HG02943 (cell line): ENCODE data around the gene PTMA.
"Not testable (repeated sequence)": the region's sequence is repeated elsewhere in the genome, so short reads cannot be mapped to it uniquely, and the experiment has no call there.

ENCODE experiments used
- ATAC-seq: cut with Tn5 transposase; IDR thresholded peaks from one replicate; pipeline ENCODE4 v1.9.1; 2021; ENCODE audit warnings: mild to moderate bottlenecking, low read depth, moderate library complexity; ENCODE audit not compliant: unreplicated experiment

The PTMA gene

DNA sequence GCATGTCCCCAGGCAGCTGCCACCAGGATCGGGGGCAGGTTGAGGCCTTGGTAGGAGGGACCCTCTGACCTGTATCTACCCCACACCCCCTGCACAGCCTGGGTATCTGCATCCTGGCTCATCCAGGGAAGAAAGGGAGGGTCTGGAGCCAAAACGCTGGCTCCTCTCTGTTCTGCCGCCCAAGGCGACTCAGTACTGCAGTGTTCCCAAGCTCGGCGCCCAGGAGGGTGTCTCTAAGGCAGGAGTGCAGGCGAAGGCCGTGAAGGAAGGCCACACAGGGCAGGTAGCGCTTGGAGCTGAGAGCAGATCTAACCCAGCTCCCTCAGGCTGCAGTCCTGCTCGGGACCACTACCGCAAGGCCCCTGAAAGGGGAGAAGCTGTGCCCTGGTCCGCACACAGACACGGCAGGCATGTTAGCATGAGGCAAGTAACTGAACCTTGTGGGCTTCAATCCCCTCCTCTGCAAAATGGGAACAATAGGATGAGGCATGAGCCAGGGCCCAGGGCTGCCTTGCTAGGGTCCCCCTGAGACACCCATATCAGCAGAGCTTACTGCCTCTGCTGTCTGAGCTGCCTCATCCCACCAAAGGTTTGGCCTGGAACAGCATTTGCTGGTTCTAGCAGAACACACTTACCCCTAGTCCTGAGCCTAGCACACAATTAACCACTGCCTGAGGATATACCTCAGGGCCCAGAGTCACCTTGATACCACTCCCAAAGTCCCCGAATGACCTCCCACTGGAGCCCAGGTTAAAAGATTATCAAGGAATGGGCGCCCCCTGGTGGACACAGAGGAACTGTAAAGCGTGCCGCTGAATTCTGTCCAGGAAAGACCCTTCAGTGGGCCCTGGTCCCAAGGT, 6.5 kb downstream of the PTMA start:
- ATAC-seq: no peak

DNA sequence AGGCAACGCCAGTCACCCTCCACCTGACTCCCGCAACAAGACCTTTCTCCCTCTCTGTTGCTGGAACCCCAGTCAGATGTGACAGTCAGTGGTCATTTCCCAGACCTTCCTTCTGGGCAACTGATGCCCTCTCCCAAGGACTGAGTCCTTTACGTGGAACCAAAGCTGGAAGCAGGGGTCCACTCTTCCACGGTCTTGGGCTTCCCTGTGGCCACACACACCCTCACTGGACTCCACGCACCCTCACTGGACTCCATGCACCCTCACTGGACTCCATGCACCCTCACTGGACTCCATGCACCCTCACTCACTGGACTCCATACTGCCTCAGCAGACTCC, 7.1 kb downstream of the PTMA start:
- ATAC-seq: no peak

DNA sequence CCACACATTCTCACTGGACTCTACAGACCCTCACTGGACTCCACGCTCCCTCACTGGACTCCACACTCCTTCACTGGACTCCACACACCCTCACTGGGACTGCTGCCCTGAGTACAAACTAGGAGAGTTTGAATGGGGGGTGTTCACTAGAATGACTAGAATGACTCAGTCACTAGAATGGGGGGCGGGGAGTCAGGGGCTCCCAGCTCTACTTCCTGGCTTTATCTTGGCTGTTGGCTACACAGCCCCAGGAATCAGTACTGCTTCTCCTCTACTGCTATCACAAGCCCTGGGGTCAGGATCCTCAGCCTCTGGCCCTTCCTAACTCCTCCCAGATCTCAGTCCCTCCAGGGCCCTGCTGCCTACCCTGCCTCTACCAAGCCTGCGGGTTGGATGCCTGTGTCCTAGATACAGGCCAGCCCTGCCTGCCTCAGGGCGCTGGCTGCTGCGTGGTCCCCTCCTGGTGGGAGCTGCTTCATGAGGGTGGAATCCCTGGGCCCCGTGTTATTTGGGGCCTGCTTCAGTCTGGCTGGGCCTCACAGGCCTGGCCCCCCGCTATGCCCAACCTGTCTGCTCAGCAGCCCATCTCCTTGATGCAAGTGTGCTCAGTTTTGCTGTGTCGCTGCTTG, 7.8 kb downstream of the PTMA start:
- ATAC-seq: no peak

DNA sequence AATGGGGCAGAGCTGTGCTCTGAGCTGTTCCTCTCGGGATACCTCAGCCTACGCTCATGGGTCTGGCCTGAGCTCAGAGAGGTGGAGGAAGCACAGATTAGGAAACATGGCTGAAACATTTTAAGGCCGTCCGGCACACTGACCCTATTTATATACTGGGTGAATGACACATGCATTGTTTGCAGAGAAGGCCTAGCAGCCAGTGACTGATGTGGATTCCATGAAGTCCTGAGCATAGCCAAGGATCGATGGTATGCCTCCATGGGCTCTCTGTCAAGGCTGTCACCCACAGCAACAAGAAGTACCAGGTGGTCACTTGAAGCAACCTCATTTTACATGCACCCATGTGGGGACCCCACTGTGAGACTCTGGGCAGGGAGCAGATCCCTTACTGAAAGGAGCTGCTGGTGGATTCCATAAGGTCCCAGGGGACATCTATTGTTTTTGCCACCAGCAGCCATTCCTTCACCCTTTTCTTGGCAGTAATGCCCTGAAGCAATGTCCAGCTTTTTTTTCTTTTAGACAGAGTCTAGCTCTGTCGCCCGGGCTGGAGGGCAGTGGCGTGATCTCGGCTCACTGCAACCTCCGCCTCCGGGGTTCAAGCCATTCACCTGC, 8.4 kb downstream of the PTMA start:
- no peak for ATAC-seq

DNA sequence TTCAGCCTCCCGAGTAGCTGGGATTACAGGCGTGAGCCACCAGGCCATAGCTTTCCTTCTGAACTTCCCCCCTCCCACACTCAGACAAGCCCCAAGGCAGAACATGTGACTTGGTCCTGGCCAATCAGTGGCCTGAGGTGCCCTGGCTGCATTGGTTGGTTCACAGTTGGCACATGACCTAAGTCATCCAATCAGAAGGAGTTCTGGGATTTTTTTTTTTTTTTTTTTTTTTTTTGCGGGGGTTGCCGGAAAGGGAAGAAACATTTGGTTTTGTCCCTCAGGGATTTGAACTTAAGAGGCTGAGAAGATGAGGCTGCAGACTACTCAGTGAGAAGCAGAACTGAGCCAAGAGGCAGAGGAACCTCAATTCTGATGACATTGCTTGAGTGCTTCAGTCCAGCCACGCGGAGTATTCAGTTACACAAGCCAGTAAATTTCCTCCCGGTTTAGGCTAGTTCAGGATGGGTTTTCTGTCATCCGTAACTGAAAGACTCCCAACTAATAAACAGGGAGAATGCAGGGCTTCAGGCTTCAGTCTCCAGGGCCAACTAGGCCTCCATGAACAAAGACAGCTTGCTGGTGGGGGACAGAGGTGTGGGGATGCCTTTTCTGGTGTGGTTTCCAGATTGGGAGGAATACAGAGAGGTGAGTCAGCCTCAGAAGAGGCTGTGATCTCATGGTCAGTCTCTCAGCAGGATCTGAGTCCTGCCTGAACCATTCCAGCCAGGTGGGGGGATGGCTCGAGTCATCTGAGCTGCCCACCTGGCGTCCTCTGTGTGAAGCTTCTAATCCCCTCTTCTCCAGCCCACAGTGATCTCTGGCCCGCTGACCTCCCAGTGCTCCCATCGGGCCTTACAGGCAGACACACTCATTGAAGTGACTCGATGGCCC, 9.2 kb downstream of the PTMA start:
- ATAC-seq: no peak

DNA sequence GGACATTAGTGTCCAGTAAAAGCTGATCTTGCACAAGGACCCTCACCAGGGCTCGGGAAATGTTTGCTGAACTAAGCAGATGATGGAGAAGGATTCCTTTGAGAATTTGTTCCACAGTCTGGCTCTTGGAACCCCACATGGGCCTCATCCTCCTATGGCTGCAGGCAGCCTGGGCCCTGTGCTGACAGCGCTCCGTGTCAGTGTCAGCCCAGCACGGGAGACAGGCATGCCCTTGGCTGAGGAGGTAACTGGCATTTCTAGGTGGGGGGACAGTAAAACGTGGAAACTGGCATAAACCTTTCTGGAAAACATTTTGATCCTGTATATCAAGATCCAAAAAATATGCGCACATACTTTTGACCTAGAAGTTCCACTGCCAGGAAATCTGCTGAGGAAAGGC, 10.5 kb downstream of the PTMA start:
- no peak for ATAC-seq

DNA sequence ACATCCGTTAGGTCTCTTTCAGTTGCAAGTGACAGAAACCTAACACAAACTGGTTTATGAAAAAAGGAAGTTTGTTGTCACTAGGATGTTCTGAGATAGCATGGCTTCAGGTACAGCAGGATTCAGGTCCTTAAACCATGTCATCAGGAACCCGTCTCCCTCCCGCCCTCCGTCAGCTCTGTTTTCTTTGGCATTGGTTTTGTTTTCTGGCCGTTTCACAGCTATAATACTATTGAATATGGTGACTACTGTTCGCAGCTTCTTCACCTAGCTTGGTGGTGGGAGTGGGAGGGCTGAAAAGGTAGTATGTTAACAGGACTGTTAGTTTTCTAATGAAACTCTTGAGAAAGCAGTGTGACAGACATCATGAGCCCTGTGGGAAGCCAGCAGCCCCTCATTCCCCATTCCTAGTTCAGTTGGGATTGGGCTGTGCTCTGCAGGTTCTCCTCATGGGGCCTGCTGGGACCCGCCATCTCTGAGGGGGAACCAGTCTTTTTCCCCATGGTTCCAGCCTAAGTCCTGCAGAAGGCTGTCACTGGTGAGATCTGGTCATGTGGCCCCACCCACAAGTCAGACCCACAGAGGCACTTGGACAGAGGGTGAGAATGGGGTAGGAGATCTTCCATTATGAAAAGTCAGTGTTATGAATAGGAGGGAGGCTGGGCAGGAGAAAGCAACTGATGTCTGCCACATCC, 12.1 kb downstream of the PTMA start:
- no peak for ATAC-seq

DNA sequence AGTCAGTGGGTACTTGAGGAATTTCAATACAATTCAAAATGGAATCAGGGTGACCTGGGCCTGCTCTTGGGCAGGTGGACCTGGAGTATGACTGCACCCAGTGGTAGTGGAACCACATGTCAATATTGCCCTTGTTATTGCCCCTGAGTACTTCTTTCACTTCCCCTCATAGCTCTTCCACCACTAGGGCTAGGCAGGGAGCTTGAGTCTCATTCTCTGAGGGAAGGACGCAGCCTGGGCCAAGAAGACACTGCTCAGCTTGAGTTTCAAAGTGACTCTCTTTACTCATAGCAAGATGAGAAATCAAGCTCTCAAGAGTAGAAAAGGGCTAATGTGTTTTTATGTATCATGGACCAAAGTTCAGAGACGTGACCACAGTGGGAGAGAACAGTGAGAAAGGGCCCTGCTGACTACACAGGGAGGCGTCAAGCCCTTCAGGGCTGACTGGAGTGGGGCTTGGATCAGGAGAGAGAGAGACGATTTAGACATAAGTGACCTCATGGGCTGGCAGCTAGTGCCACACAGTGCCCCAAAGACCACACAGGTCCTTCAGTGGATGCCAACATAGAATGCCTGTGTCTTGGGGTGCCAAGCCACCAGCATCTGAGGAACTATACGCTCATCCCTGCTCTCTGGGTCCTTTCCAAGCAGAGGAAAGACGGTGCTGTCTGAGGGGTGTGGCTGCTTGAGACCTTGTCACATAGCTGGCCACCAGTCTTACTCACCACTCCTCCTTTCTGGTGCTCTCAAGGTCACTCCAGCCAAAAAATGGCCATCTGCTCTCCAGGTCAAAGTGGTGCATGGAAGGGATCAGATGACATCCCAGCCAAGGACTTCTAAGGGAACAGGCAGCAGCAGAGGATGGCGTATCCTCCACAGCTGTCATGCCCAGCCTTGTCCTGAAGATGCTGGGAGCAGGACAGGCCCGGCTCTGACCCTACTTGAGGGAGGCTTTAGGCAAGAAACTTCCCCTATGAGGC, 13.0 kb downstream of the PTMA start:
- ATAC-seq: no peak

DNA sequence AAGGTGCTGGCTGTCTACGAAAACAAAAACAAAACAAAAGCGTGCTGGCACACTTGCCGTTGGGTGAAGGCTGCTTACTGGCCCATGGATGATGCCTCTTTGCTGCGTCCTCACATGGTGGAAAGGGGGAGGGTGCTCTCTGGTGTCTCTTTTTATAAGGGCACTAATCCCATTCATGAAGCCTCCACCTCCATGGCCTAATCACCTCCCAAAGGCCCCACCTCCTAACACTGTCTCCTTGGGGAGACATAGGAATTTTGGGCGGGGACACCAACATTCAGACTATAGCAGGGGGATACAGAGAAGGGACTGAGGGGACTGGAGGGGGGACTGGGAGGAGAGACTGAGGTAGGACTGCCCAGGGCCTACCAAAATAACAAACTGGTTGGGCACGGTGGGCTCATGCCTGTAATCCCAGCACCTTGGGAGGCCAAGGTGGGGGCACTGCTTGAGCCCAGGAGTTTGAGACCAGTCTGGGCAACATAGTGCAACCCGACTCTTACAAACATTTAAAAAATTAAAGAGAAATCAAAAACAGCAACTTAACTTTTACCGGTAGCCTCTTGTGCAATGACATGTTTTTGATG, 14.5 kb downstream of the PTMA start:
- no peak for ATAC-seq

DNA sequence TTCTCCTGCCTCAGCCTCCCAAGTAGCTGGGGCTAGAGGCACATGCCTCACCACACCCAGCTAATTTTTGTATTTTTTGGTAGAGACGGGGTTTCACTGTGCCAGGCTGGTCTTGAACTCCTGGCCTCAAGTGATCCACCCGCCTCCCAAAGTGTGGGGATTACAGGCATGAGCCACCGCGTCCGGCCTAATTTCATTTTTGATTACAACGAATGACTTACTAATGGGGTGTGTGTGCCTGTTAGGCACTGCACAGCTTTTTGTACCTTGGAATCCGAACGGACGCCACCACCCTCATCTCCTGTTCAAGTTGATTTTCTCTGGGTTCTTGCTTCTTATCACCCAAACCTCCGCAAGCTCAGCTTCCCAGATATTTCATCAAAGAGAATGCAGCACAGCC, 17.2 kb downstream of the PTMA start:
- ATAC-seq: no peak

DNA sequence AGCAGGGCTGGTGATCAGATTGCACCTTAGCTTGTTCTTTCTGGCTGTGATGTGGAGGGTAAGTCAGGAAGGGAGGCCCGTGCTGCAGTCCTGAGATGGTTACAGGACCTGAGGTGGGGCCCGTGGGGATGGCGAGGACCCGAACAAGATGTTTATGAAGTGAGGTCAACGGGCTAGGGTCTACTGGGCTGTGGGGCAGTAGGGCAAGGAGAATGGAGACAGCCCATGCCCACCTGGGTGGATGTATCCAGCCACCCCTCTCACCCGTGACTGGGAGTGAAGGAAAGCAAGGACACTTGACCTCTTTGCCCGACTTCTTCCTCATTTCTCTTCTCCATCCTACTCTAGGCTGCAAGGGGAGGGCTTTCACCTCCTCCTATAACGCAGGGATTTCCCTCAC, 18.0 kb downstream of the PTMA start:
- no peak for ATAC-seq

DNA sequence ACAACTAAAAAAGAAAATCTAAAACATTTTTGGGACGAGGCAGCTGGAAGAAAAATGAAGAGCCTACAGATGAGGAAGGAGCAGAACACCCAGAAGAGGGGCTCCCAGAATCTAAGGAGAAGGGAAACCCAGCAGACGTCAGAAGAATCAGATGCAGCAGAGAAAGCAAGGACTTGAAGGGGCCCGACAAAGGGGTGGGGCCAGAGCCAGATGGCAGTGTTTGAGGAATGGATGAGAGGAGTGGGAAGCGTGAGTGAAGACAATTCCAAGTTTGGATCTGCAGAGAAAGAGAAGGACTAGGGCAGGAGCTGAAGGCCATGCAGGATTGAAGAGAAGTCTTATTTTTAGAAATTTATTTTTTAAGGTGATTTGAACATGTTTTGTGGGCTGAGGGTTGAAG, 19.3 kb downstream of the PTMA start:
- no peak for ATAC-seq

DNA sequence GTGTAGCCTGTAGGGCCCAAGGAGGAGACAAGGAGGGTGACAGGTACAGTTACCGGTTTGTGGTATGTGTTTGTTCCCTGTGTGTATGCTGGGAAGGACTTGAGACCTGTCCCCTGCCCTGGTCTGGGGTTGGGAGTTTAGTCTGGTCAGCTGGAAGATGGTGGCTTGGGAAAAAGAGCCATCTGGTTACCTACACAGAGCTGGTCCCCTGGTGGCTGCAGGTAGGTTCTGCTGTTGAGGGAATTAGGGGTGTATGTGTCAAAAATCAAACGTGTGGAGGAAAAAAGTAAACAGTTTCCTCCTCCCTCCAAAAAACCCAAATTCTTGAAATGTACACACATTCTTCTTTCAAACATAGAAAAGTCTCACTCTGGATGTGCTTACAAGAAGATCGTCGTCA, 24.3 kb downstream of the PTMA start:
- no peak for ATAC-seq

DNA sequence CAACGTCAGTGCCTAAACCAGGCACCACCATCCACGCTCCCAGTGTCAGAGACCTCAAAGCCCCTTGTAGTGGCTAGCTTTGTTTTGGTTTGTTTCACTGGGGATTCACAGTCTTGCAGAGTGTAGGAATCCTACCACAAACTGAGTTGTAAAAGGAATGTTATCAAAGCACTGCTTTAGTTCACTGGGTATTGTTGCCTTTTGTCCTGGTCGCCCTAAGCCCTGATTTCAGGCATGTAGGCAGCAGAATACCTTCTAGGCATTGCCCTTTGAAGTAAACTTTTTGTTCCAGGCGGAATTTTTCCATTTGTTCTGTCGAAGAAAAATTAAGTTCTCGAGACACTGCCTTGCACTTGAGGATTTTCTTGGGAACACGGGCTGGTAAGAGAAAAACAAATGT, 29.4 kb downstream of the PTMA start:
- ATAC-seq: no peak

DNA sequence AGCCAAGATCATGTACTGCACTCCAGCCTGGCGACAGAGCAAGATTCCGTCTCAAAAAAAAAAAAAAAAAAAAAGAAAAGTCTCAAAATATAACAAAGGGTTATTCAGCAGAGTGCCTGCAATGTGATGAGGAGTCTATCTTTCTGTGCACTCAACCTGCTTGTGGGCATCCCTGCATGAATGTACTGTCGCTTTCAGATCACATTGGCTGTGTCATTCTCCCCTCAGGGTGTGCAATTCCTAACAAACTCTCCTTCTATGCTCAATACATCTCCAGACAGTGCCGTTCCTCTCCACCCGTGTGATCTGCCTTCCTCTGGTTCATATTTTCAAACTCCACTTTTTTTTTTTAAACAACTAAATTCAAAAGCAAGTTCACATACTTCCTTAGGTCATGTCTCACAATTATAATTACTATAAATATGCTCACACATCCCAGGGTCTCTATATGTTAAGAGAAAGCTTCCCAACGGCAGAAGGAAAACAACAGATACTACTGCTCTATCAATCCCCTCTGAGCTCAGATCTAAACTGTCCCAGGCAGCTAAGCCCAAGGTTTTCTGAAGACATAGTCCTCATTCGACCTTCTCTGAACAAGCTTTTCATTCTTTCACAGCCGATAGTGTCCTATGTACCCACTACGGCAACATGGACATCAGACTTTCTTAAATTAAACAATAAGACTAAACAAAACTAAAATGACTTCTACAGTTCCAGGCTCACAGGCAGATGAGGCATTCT, 35.2 kb downstream of the PTMA start:
- no peak for ATAC-seq

DNA sequence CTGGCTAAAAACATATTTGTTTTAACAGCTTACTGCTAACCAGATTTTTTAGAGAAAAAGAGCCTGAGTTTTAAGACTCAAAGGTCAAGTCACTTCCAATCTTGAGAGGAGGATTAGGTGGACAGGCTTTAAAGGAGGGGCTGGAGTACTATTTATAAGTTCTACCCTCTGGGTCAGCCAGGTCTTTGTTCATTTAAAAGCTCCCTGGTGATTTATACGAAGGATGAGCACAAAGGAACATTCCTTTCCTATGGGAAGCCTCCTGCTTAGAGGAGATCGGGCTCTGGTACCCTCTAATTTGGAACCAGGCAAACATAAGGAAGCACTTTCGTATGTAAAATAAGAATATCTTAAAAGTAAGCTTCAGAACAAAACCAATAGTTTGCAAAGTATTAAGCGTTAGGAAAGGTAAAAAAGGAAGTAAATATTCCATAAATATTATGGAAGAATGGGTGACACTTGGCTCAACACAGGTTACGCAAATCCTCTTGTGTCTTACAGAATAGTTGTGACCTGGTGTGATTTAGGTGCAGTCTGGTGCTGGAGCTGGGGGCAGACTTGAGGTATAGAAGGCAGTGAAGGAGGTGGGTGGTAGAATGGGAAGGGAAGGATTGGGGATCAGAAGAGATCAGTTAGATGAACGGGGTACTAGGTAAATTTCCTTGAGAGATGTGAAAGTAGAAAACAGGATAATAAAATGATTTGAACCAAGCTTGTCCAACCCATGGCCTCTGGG, 37.1 kb downstream of the PTMA start:
- no peak for ATAC-seq

DNA sequence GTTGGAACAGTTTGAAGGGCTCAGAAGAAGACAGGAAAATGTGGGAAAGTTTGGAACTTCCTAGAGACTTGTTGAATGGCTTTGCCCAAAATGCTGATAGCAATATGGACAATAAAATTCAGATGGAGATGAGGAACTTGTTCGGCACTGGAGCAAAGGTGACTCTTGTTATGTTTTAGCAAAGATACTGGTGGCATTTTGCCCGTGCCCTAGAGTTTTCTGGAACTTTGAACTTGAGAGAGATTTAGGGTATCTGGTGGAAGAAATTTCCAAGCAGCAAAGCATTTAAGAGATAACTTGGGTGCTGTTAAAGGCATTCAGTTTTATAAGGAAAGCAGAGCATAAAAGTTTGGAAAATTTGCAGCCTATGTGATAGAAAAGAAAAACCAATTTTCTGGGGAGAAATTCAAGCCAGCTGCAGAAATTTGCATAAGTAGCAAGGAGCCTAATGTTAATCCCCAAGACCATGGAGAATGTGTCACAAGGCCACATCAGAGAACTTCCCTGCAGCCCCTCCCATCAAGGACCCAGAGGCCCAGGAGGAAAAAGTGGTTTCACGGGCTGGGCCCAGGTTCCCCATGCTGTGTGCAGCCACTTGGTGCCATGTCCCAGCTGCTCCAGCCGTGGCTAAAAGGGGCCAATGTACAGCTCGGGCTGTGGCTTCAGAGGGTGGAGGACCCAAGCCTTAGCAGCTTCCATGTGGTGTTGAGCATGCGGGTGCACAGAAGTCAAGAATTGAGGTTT, 40.0 kb downstream of the PTMA start:
- ATAC-seq: not testable (repeated sequence)
